CD14-positive monocyte (primary cell): ENCODE results near the gene WIPF3. TPM values are rescaled to one million over a fixed set of nuclear protein-coding genes. Genes with fewer than 3 reads are reported as not detected.

Experiments
- DNase-seq, 3 donors: peaks; one replicate each; pipeline ENCODE4 v3.0.0-alpha.2; 2011 to 2022
- H2AFZ ChIP-seq: 2 replicates; pipeline ENCODE4 v1.6.0; 2012; ENCODE audit warnings: mild to moderate bottlenecking, low read depth, low read length, inconsistent platforms; ENCODE audit not compliant: insufficient read depth, poor library complexity, severe bottlenecking
- H3K27ac ChIP-seq, 2 donors: 1 replicate in 1 of 2; 2 replicates in 1 of 2; pipeline ENCODE4 v1.5.1; 2012 to 2013; ENCODE audit warnings: low read length in 2 of 2, control low read depth in 1 of 2, inconsistent platforms in 1 of 2, low read depth in 1 of 2, mild to moderate bottlenecking in 1 of 2
- H3K27me3 ChIP-seq, 2 donors: one replicate each; pipeline versions ENCODE4 v1.6.0 to v1.6.1; 2011 to 2013; ENCODE audit warnings: low read length in 2 of 2; ENCODE audit not compliant: control insufficient read depth in 2 of 2, insufficient read depth in 2 of 2
- H3K36me3 ChIP-seq, 2 donors: replicated peaks in 1 of 2; 1 replicate in 1 of 2; 2 replicates in 1 of 2; pipeline versions ENCODE4 v1.5.1 to v1.6.1; 2012 to 2013; ENCODE audit warnings: low read length in 2 of 2, control low read depth in 1 of 2, inconsistent platforms in 1 of 2, mild to moderate bottlenecking in 1 of 2; ENCODE audit not compliant: insufficient read depth in 2 of 2, control insufficient read depth in 1 of 2
- H3K4me1 ChIP-seq, 2 donors: 1 replicate in 1 of 2; 2 replicates in 1 of 2; pipeline versions ENCODE4 v1.5.1 to v1.6.1; 2012 to 2013; ENCODE audit warnings: low read length in 2 of 2, control low read depth in 1 of 2, inconsistent platforms in 1 of 2, mild to moderate bottlenecking in 1 of 2, moderate library complexity in 1 of 2; ENCODE audit not compliant: insufficient read depth in 2 of 2, control insufficient read depth in 1 of 2
- H3K4me2 ChIP-seq: replicated peaks from 2 replicates; pipeline ENCODE3; 2012; ENCODE audit warnings: low read length, moderate library complexity, mild to moderate bottlenecking; ENCODE audit not compliant: poor library complexity, severe bottlenecking; ENCODE audit errors: extremely low read depth
- H3K4me3 ChIP-seq, 3 experiments: fragments of 200-600 bp in 1 of 3; sonication (generic) in 1 of 3; replicated peaks in 1 of 3; 1 replicate in 2 of 3; 2 replicates in 1 of 3; pipeline ENCODE4 v1.5.1; 2011 to 2013; ENCODE audit warnings: low read length in 3 of 3, mild to moderate bottlenecking in 3 of 3, control low read depth in 2 of 3, low read depth in 2 of 3, inconsistent platforms in 1 of 3, moderate library complexity in 1 of 3
- H3K79me2 ChIP-seq: 2 replicates; pipeline ENCODE4 v1.6.0; 2012; ENCODE audit warnings: mild to moderate bottlenecking, control low read depth, inconsistent platforms, low read length, moderate library complexity; ENCODE audit not compliant: insufficient read depth
- H3K9ac ChIP-seq: 2 replicates; pipeline ENCODE4 v1.6.0; 2017; ENCODE audit warnings: low read length, mild to moderate bottlenecking; ENCODE audit not compliant: insufficient read depth, poor library complexity, severe bottlenecking
- H3K9me3 ChIP-seq, 2 donors: replicated peaks in 1 of 2; 1 replicate in 1 of 2; 2 replicates in 1 of 2; pipeline versions ENCODE4 v1.5.1 to v1.6.1; 2012 to 2013; ENCODE audit warnings: low read length in 2 of 2, control low read depth in 1 of 2; ENCODE audit not compliant: control insufficient read depth in 1 of 2, insufficient read depth in 1 of 2
- H4K20me1 ChIP-seq: 2 replicates; pipeline ENCODE4 v1.6.0; 2012; ENCODE audit warnings: mild to moderate bottlenecking, low read length, control low read depth, moderate library complexity; ENCODE audit not compliant: insufficient read depth
- H3K27ac Mint-ChIP-seq, 7 donors: one replicate each; pipeline ENCODE4 v1.8.0; 2020; ENCODE audit warnings: mild to moderate bottlenecking in 7 of 7, mixed read lengths in 7 of 7, moderate library complexity in 6 of 7, inconsistent platforms in 2 of 7
- H3K27me3 Mint-ChIP-seq, 3 donors: one replicate each; pipeline ENCODE4 v1.8.0; 2021 to 2022; ENCODE audit warnings: low read depth in 3 of 3, mild to moderate bottlenecking in 3 of 3, mixed read lengths in 3 of 3, moderate library complexity in 3 of 3, inconsistent platforms in 1 of 3
- H3K36me3 Mint-ChIP-seq, 2 donors: one replicate each; pipeline ENCODE4 v1.8.0; 2020; ENCODE audit warnings: mixed read lengths in 2 of 2, inconsistent platforms in 1 of 2, mild to moderate bottlenecking in 1 of 2
- H3K4me1 Mint-ChIP-seq: one replicate; pipeline ENCODE4 v1.8.0; 2020; ENCODE audit warnings: mild to moderate bottlenecking, mixed read lengths
- H3K4me3 Mint-ChIP-seq, 2 donors: one replicate each; pipeline ENCODE4 v1.8.0; 2020; ENCODE audit warnings: mild to moderate bottlenecking in 2 of 2, mixed read lengths in 2 of 2, moderate library complexity in 1 of 2
- H3K9me3 Mint-ChIP-seq, 7 donors: one replicate each; pipeline ENCODE4 v1.8.0; 2020 to 2022; ENCODE audit warnings: mixed read lengths in 7 of 7, mild to moderate bottlenecking in 6 of 7, moderate library complexity in 6 of 7, inconsistent platforms in 2 of 7
- CTCF ChIP-seq: fragments of 200-600 bp; IDR thresholded peaks from one replicate; pipeline ENCODE4 v1.8.0; 2022; ENCODE audit warnings: antibody characterized with exemption, mild to moderate bottlenecking
- WGBS: methylation state at CpG from one replicate; pipeline ENCODE4 v1.1.5; 2013; ENCODE audit warnings: missing lambda C conversion rate; ENCODE audit not compliant: insufficient coverage; 5-methylcytosine and 5-hydroxymethylcytosine counted together
- intact Hi-C, 2 donors: fragments of 100-400 bp; cut with micrococcal nuclease; formaldehyde crosslinking; loops; one replicate each; pipeline versions ENCODE4 v1.15.0 to v1.15.1; 2023
- polyA plus RNA-seq, 3 donors: library from polyadenylated mRNA; depleted of rRNA in 1 of 3; unstranded in 2 of 3; stranded (reverse) in 1 of 3; fragments of 300-500 nt in 2 of 3; fragments of >200 nt in 1 of 3; fragmentation: Illumina TruSeq in 2 of 3; gene quantifications; 1 replicate in 2 of 3; 2 replicates in 1 of 3; pipeline ENCODE4 v1.2.3, GENCODE V29; 2012 to 2021

WIPF3 gene
- polyA plus RNA-seq, 3 donors = not detected

DNA sequence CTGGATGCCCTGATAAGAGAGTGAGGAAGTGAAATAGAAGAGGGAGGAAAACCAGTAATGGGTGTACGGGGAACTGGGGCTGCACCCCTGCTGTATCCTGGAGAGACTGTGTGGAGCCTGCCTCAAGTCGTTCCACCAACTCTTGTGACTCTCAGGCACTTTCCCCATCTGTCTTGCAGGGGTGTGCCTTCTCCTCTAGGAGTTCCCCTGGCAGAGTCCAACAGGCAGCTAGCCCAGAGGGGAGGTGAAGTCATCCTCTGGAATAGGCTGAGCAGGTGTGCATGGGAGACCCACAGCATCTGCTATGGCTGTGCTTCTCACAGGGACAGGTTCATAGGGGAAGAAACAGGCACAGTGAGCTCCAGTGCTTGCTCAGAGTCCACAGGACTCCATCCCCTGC is 46.8 kb downstream of the WIPF3 start:
- DNase-seq = no peak
- Histone ChIP-seq H3K9me3 (no peaks in the 10 kb centered on the region), H3K27me3 (no peaks in the 10 kb centered on the region), H3K79me2 (no peaks in the 10 kb centered on the region), H3K4me1 (no peaks in the 10 kb centered on the region), H3K9ac (no peak overlapping the region), H3K27ac (no peak overlapping the region), H3K4me3 (no peak overlapping the region), H2AFZ (no peak overlapping the region), H3K4me2 (no peak overlapping the region), H3K36me3 (no peaks in the 10 kb centered on the region), H4K20me1 (no peaks in the 10 kb centered on the region)
- H3K27ac Mint-ChIP-seq = no peak overlapping the region
- 0% methylated on average over 1 of the region's 2 CpGs for WGBS
- no peak overlapping the region for H3K4me3 Mint-ChIP-seq
- no peaks in the 10 kb centered on the region for H3K9me3 Mint-ChIP-seq
- peaks cover 7% of the 10 kb centered on the region for H3K4me1 Mint-ChIP-seq
- H3K27me3 Mint-ChIP-seq = peaks cover 0 to 1% (median 0%) of the 10 kb centered on the region in 3 donors
- no peak for TF ChIP-seq CTCF
- no peaks in the 10 kb centered on the region for H3K36me3 Mint-ChIP-seq
- intact Hi-C loops = no loop called here

DNA sequence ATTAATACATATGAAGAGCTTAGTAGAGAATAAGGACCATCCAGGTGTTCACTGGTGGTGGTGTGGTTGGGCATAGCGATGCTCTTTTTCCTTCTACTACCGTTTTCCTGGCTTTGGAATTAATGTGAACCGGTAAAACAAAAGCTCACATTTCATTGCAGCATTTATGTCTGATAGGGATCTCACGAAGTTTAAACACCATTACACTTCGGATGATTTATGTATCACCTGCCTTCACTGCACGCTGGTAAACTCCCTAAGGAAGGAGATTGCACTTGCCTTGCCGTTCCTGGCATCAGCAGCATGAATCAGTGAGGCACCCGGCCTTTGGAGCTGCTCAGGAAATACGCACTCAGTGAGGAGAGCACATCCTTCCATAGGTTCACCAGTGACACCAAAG is 47.5 kb downstream of the WIPF3 start:
- no peak for DNase-seq
- Mint-ChIP-seq H3K27me3 (peaks cover 0 to 1% (median 0%) of the 10 kb centered on the region in 3 donors), H3K4me1 (peaks cover 11% of the 10 kb centered on the region), H3K4me3 (no peak overlapping the region), H3K9me3 (no peaks in the 10 kb centered on the region), H3K27ac (no peak overlapping the region), H3K36me3 (no peaks in the 10 kb centered on the region)
- Histone ChIP-seq H3K9me3 (no peaks in the 10 kb centered on the region), H2AFZ (no peak overlapping the region), H3K27ac (no peak overlapping the region), H3K27me3 (no peaks in the 10 kb centered on the region), H4K20me1 (no peaks in the 10 kb centered on the region), H3K4me2 (no peak overlapping the region), H3K36me3 (no peaks in the 10 kb centered on the region), H3K4me1 (peaks cover 0 to 2% of the 10 kb centered on the region in 2 donors), H3K9ac (no peak overlapping the region), H3K79me2 (no peaks in the 10 kb centered on the region), H3K4me3 (no peak overlapping the region)
- TF ChIP-seq CTCF = no peak
- 94% methylated on average over 4 of the region's 9 CpGs for WGBS
- intact Hi-C loops = no loop called here
